SK-N-SH treated with all-trans-retinoic acid at 6 μM for 48 hours (cell line): ENCODE results near the gene NAP1L4.
A peak's percentile ranks its signal among the peaks of the same experiment; 100 is the strongest.

Source experiments
- ATAC-seq: fragments of 200-7000 bp; cut with Tn5 transposase; 3 replicates; pipeline ENCODE4 v1.9.1; 2020; ENCODE audit warnings: mild to moderate bottlenecking, moderate library complexity
- ARNTL ChIP-seq: fragments of 450-650 bp; formaldehyde crosslinking; IDR thresholded peaks from 2 replicates; pipeline ENCODE4 v1.5.0; 2020; ENCODE audit warnings: low read depth, mild to moderate bottlenecking, moderate library complexity, borderline replicate concordance
- BACH2 ChIP-seq: fragments of 250-450 bp; sonication (Bioruptor Pico); IDR thresholded peaks from 2 replicates; pipeline ENCODE4 v1.9.0; 2021; ENCODE audit warnings: mild to moderate bottlenecking, borderline replicate concordance
- CSDC2 ChIP-seq: fragments of 250-450 bp; sonication (Bioruptor Pico); IDR thresholded peaks from 2 replicates; pipeline ENCODE4 v1.5.0; 2020; ENCODE audit warnings: mild to moderate bottlenecking, moderate library complexity
- CSRNP3 ChIP-seq: fragments of 250-450 bp; sonication (Bioruptor Pico); IDR thresholded peaks from 2 replicates; pipeline ENCODE4 v1.5.1; 2021; ENCODE audit warnings: mild to moderate bottlenecking, moderate library complexity
- ESRRG ChIP-seq: fragments of 250-450 bp; sonication (Bioruptor Pico); IDR thresholded peaks from 2 replicates; pipeline ENCODE4 v1.6.1; 2021; ENCODE audit warnings: mild to moderate bottlenecking
- ISL1 ChIP-seq: fragments of 250-450 bp; sonication (Bioruptor Pico); IDR thresholded peaks from 2 replicates; pipeline ENCODE4 v2.1.2; 2022; ENCODE audit warnings: mild to moderate bottlenecking, moderate library complexity
- OSR1 ChIP-seq: fragments of 250-450 bp; sonication (Bioruptor Pico); IDR thresholded peaks from 2 replicates; pipeline ENCODE4 v1.8.0; 2022; ENCODE audit warnings: moderate library complexity, mild to moderate bottlenecking, inconsistent platforms
- POU6F1 ChIP-seq: fragments of 250-450 bp; sonication (Bioruptor Pico); IDR thresholded peaks from 2 replicates; pipeline ENCODE4 v1.8.0; 2021; ENCODE audit warnings: low read depth, mild to moderate bottlenecking, moderate library complexity, borderline replicate concordance
- PPARA ChIP-seq: fragments of 250-450 bp; sonication (Bioruptor Pico); IDR thresholded peaks from 2 replicates; pipeline ENCODE4 v1.5.0; 2020; ENCODE audit warnings: mild to moderate bottlenecking, borderline replicate concordance
- RARB ChIP-seq: fragments of 250-450 bp; sonication (Bioruptor Pico); IDR thresholded peaks from 2 replicates; pipeline ENCODE4 v1.8.0; 2021; ENCODE audit warnings: mild to moderate bottlenecking, moderate library complexity
- SNAI2 ChIP-seq: fragments of 250-450 bp; sonication (Bioruptor Pico); IDR thresholded peaks from 2 replicates; pipeline ENCODE4 v1.5.0; 2020; ENCODE audit warnings: mild to moderate bottlenecking, moderate library complexity
- TCF4 ChIP-seq: fragments of 250-450 bp; sonication (Bioruptor Pico); IDR thresholded peaks from 2 replicates; pipeline ENCODE4 v1.8.0; 2021; ENCODE audit warnings: mild to moderate bottlenecking, moderate library complexity, borderline replicate concordance
- TOX ChIP-seq: fragments of 250-450 bp; sonication (Bioruptor Pico); IDR thresholded peaks from 2 replicates; pipeline ENCODE4 v1.8.0; 2021; ENCODE audit warnings: mild to moderate bottlenecking, moderate library complexity, borderline replicate concordance
- ZC3H10 ChIP-seq: fragments of 250-450 bp; sonication (Bioruptor Pico); IDR thresholded peaks from 2 replicates; pipeline ENCODE4 v1.5.1; 2021; ENCODE audit warnings: mild to moderate bottlenecking, moderate library complexity
- ZFP3 ChIP-seq: fragments of 250-450 bp; sonication (Bioruptor Pico); IDR thresholded peaks from 2 replicates; pipeline ENCODE4 v1.5.0; 2020; ENCODE audit warnings: mild to moderate bottlenecking, moderate library complexity
- ZFP30 ChIP-seq: fragments of 450-650 bp; formaldehyde crosslinking; IDR thresholded peaks from 2 replicates; pipeline ENCODE4 v1.5.0; 2022; ENCODE audit warnings: mild to moderate bottlenecking, moderate library complexity
- ZNF565 ChIP-seq: fragments of 450-650 bp; formaldehyde crosslinking; conservative IDR thresholded peaks from 2 replicates; pipeline ENCODE4 v1.5.0; 2020; ENCODE audit warnings: low read depth, mild to moderate bottlenecking, moderate library complexity
- ZNF70 ChIP-seq: fragments of 450-650 bp; formaldehyde crosslinking; IDR thresholded peaks from 2 replicates; pipeline ENCODE4 v1.5.0; 2020; ENCODE audit warnings: mild to moderate bottlenecking, moderate library complexity
- ZNF8 ChIP-seq: fragments of 450-650 bp; formaldehyde crosslinking; IDR thresholded peaks from 2 replicates; pipeline ENCODE4 v1.5.0; 2020; ENCODE audit warnings: mild to moderate bottlenecking, moderate library complexity
- TF ChIP-seq, protein P1 (sequence below): fragments of 250-450 bp; sonication (Bioruptor Pico); IDR thresholded peaks from 2 replicates; pipeline ENCODE4 v1.5.1; 2020; ENCODE audit warnings: low read depth, mild to moderate bottlenecking, moderate library complexity
- TF ChIP-seq, protein P2 (sequence below): fragments of 250-450 bp; sonication (Bioruptor Pico); IDR thresholded peaks from 2 replicates; pipeline ENCODE4 v1.8.0; 2020; ENCODE audit warnings: mild to moderate bottlenecking, moderate library complexity, borderline replicate concordance

NAP1L4 gene

DNA sequence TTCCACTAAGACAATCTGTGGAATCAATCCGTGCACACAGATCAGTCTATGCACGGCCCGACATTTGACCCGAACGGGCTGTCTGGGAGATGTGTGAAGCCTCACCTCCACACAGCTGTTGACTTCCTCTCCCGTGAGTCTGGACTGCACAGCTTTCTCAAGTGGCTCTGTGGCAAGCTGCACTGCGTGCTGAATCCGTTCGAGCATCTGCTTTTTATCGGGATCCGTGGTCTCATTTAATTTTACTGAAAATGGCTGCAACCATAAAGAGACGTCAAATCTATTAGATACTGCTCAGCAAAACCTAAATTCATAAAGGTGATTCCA, 45.8 kb upstream of the NAP1L4 start:
- TF ChIP-seq TCF4 (CRISPR knock-in tag) (no peak), BACH2 (CRISPR knock-in tag) (no peak), SNAI2 (no peak), ZFP3 (CRISPR knock-in tag) (no peak), POU6F1 (CRISPR knock-in tag) (no peak), CSDC2 (CRISPR knock-in tag) (no peak), RARB (CRISPR knock-in tag) (no peak), PPARA (no peak), ISL1 (no peak), OSR1 (no peak), TOX (CRISPR knock-in tag) (no peak), ZNF565 (no peak)
- TF ChIP-seq, protein P1, sequence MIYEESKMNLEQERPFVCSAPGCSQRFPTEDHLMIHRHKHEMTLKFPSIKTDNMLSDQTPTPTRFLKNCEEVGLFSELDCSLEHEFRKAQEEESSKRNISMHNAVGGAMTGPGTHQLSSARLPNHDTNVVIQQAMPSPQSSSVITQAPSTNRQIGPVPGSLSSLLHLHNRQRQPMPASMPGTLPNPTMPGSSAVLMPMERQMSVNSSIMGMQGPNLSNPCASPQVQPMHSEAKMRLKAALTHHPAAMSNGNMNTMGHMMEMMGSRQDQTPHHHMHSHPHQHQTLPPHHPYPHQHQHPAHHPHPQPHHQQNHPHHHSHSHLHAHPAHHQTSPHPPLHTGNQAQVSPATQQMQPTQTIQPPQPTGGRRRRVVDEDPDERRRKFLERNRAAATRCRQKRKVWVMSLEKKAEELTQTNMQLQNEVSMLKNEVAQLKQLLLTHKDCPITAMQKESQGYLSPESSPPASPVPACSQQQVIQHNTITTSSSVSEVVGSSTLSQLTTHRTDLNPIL (CRISPR knock-in tag) = no peak
- TF ChIP-seq, protein P2, sequence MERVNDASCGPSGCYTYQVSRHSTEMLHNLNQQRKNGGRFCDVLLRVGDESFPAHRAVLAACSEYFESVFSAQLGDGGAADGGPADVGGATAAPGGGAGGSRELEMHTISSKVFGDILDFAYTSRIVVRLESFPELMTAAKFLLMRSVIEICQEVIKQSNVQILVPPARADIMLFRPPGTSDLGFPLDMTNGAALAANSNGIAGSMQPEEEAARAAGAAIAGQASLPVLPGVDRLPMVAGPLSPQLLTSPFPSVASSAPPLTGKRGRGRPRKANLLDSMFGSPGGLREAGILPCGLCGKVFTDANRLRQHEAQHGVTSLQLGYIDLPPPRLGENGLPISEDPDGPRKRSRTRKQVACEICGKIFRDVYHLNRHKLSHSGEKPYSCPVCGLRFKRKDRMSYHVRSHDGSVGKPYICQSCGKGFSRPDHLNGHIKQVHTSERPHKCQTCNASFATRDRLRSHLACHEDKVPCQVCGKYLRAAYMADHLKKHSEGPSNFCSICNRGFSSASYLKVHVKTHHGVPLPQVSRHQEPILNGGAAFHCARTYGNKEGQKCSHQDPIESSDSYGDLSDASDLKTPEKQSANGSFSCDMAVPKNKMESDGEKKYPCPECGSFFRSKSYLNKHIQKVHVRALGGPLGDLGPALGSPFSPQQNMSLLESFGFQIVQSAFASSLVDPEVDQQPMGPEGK (CRISPR knock-in tag) = no peak
- no peak for ATAC-seq

GRCh38 chr11:3037040-3037944, 45.2 kb upstream of the NAP1L4 start:
- ATAC-seq = peak; percentile 99
- TF ChIP-seq ZNF8 (CRISPR knock-in tag) (no peak), POU6F1 (CRISPR knock-in tag) (no peak), TOX (CRISPR knock-in tag) (no peak), ZNF70 (CRISPR knock-in tag) (no peak), ZC3H10 (no peak), ARNTL (CRISPR knock-in tag) (no peak), OSR1 (no peak), BACH2 (CRISPR knock-in tag) (no peak), TCF4 (CRISPR knock-in tag) (no peak), ISL1 (no peak)

GRCh38 chr11:3036419-3036818, 44.3 kb upstream of the NAP1L4 start:
- ATAC-seq = no peak
- TF ChIP-seq RARB (CRISPR knock-in tag) (no peak), ZFP3 (CRISPR knock-in tag) (no peak), ISL1 (no peak), POU6F1 (CRISPR knock-in tag) (no peak), TOX (CRISPR knock-in tag) (no peak), CSDC2 (CRISPR knock-in tag) (no peak), TCF4 (CRISPR knock-in tag) (no peak), OSR1 (no peak), ZNF70 (CRISPR knock-in tag) (no peak), ESRRG (CRISPR knock-in tag) (no peak), ARNTL (CRISPR knock-in tag) (no peak), CSRNP3 (CRISPR knock-in tag) (no peak), PPARA (no peak), ZFP30 (CRISPR knock-in tag) (no peak), ZNF565 (no peak)
- TF ChIP-seq, protein P2 (CRISPR knock-in tag) = no peak
- TF ChIP-seq, protein P1 (CRISPR knock-in tag) = no peak
